DND-41 (cell line): ENCODE results near the gene COL19A1.

Experiments used
- ATAC-seq: fragments of 200-7000 bp; cut with Tn5 transposase; 3 replicates; pipeline ENCODE4 v1.9.1; 2021; ENCODE audit warnings: low read depth; ENCODE audit not compliant: insufficient read depth
- DNase-seq: peaks from one replicate; pipeline ENCODE4 v3.0.0-alpha.2; 2020
- H2AFZ ChIP-seq: 2 replicates; pipeline ENCODE4 v1.6.0; 2012; ENCODE audit warnings: low read depth, low read length
- H3K27ac ChIP-seq: 2 replicates; pipeline ENCODE4 v1.5.1; 2012; ENCODE audit warnings: low read length, inconsistent platforms
- H3K27me3 ChIP-seq: fragments of 200-600 bp; sonication (generic); 2 replicates; pipeline ENCODE4 v1.6.0; 2012; ENCODE audit warnings: low read length, mild to moderate bottlenecking, inconsistent platforms; ENCODE audit not compliant: insufficient read depth, poor library complexity
- H3K36me3 ChIP-seq: 2 replicates; pipeline ENCODE4 v1.5.1; 2012; ENCODE audit warnings: low read length, inconsistent platforms; ENCODE audit not compliant: insufficient read depth
- H3K4me1 ChIP-seq: 2 replicates; pipeline ENCODE4 v1.5.1; 2012; ENCODE audit warnings: mild to moderate bottlenecking, low read length; ENCODE audit not compliant: insufficient read depth
- H3K4me2 ChIP-seq: 2 replicates; pipeline ENCODE4 v1.6.0; 2012; ENCODE audit warnings: mild to moderate bottlenecking, moderate library complexity, low read length, inconsistent platforms; ENCODE audit not compliant: insufficient read depth
- H3K4me3 ChIP-seq, 2 experiments: fragments of 200-600 bp in 1 of 2; shearing (Covaris generic) in 1 of 2; 2 replicates each; pipeline ENCODE4 v1.5.1; 2012 to 2016; ENCODE audit warnings: inconsistent platforms in 2 of 2, low read length in 2 of 2, mild to moderate bottlenecking in 2 of 2, low read depth in 1 of 2, moderate library complexity in 1 of 2
- H3K79me2 ChIP-seq: 2 replicates; pipeline ENCODE4 v1.6.0; 2012; ENCODE audit warnings: low read length, inconsistent platforms; ENCODE audit not compliant: insufficient read depth
- H3K9ac ChIP-seq: 2 replicates; pipeline ENCODE4 v1.6.0; 2012; ENCODE audit warnings: low read depth, mild to moderate bottlenecking, inconsistent platforms, low read length, moderate library complexity
- H3K9me3 ChIP-seq: 2 replicates; pipeline ENCODE4 v1.5.1; 2012; ENCODE audit warnings: low read length, moderate library complexity, mild to moderate bottlenecking, inconsistent platforms; ENCODE audit not compliant: insufficient read depth, severe bottlenecking
- H4K20me1 ChIP-seq: 2 replicates; pipeline ENCODE4 v1.6.0; 2012; ENCODE audit warnings: low read length; ENCODE audit not compliant: insufficient read depth
- CTCF ChIP-seq: IDR thresholded peaks from 2 replicates; pipeline ENCODE4 v1.5.1; 2012; ENCODE audit warnings: borderline replicate concordance, low read length, moderate library complexity, mild to moderate bottlenecking; ENCODE audit not compliant: poor library complexity, severe bottlenecking; ENCODE audit errors: extremely low read depth
- EZH2 ChIP-seq: IDR thresholded peaks from 3 replicates; pipeline ENCODE4 v1.6.1; 2012; ENCODE audit warnings: borderline replicate concordance, low read depth, mild to moderate bottlenecking, moderate library complexity, low read length, inconsistent platforms; ENCODE audit not compliant: severe bottlenecking

COL19A1 gene

GRCh38 chr6:69846770-69847491 is 19.4 kb upstream of the COL19A1 start:
- DNase-seq (no peak), ATAC-seq (no peak)

GRCh38 chr6:69847492-69847788 is 18.9 kb upstream of the COL19A1 start:
- no peak overlapping the region for H3K27ac ChIP-seq
- no peaks in the 10 kb centered on the region for H3K4me1 ChIP-seq
- TF ChIP-seq EZH2: no peak
- TF ChIP-seq CTCF: no peak
- ATAC-seq (no peak), DNase-seq (no peak)
- H4K20me1 ChIP-seq: no peaks in the 10 kb centered on the region
- H3K9me3 ChIP-seq: no peaks in the 10 kb centered on the region
- H3K79me2 ChIP-seq: no peaks in the 10 kb centered on the region
- no peak overlapping the region for H2AFZ ChIP-seq
- H3K9ac ChIP-seq: no peak overlapping the region
- H3K4me2 ChIP-seq: no peak overlapping the region
- H3K4me3 ChIP-seq: no peak overlapping the region
- no peaks in the 10 kb centered on the region for H3K36me3 ChIP-seq
- H3K27me3 ChIP-seq: no peaks in the 10 kb centered on the region

More at GRCh38 chr6:69846770-69847491, 19.4 kb upstream of the COL19A1 start:
- Histone ChIP-seq H3K79me2 (no peaks in the 10 kb centered on the region), H3K4me2 (no peak overlapping the region), H3K36me3 (no peaks in the 10 kb centered on the region), H3K4me1 (no peaks in the 10 kb centered on the region), H4K20me1 (no peaks in the 10 kb centered on the region), H2AFZ (no peak overlapping the region), H3K27me3 (no peaks in the 10 kb centered on the region), H3K27ac (no peak overlapping the region), H3K9ac (no peak overlapping the region), H3K9me3 (no peaks in the 10 kb centered on the region), H3K4me3 (no peak overlapping the region)
- no peak for TF ChIP-seq CTCF
- TF ChIP-seq EZH2: no peak

GRCh38 chr6:69848552-69848951 is 17.8 kb upstream of the COL19A1 start:
- H2AFZ ChIP-seq: no peak overlapping the region
- no peaks in the 10 kb centered on the region for H3K27me3 ChIP-seq
- H3K4me3 ChIP-seq: no peak overlapping the region
- DNase-seq: no peak
- H3K9ac ChIP-seq: no peak overlapping the region
- no peaks in the 10 kb centered on the region for H3K79me2 ChIP-seq
- H3K9me3 ChIP-seq: no peaks in the 10 kb centered on the region
- no peaks in the 10 kb centered on the region for H4K20me1 ChIP-seq
- TF ChIP-seq CTCF: no peak
- no peak for TF ChIP-seq EZH2
- ATAC-seq: no peak
- H3K36me3 ChIP-seq: no peaks in the 10 kb centered on the region
- no peak overlapping the region for H3K4me2 ChIP-seq
- H3K27ac ChIP-seq: no peak overlapping the region
- H3K4me1 ChIP-seq: no peaks in the 10 kb centered on the region

- H3K4me2 ChIP-seq: no peak overlapping the region
- H3K9ac ChIP-seq: no peak overlapping the region
- TF ChIP-seq CTCF (no peak), EZH2 (no peak)
- H3K9me3 ChIP-seq: no peaks in the 10 kb centered on the region
- no peak overlapping the region for H2AFZ ChIP-seq
- ATAC-seq: no peak
- no peak overlapping the region for H3K4me3 ChIP-seq
- no peaks in the 10 kb centered on the region for H4K20me1 ChIP-seq
- H3K79me2 ChIP-seq: no peaks in the 10 kb centered on the region
- DNase-seq: no peak
- H3K36me3 ChIP-seq: no peaks in the 10 kb centered on the region
- no peak overlapping the region for H3K27ac ChIP-seq
- H3K4me1 ChIP-seq: no peaks in the 10 kb centered on the region
- H3K27me3 ChIP-seq: no peaks in the 10 kb centered on the region
Observed at GRCh38 chr6:69852706-69853105, 13.7 kb upstream of the COL19A1 start.
